GM19438 (cell line): ENCODE measurements around the gene JAKMIP1.

Experiments
- ATAC-seq: cut with Tn5 transposase; IDR thresholded peaks from one replicate; pipeline ENCODE4 v1.9.1; 2021; ENCODE audit warnings: low read depth; ENCODE audit not compliant: unreplicated experiment

JAKMIP1 gene

DNA sequence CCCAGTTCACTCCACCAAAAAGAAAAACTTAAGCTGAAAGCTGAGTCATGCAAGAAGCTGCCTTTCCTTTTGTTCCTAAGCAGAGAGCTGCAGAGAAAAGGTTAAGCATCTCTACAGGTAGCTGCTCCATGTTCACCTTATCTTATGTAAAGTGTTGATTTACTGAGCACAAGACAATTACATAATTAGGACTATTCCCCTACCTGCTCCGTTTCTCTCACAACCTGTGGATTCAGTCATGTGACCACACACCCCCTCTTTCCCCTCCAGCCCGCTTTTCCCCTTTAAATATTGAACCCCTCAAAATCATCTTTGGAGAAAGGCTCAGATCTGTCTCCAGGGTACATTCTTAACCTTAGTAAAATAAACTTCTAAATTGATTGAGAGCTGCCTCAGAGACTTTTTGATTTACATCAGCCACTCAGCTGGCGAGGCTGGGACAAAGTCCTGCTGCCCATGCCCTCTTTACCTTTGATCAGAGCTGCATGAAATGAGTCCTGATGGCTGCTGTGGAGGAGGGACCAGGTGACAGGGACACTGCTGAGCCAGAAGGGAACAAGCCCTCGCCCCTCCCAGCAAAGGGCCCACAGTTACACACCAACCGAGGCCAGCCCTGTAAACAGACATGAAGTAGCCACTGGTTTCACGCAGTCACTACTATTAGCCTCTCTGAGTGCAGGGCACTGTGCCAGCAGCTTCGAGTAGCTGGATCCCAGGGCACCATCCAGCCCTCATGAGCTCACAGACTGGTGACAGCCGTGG is 128.2 kb downstream of the JAKMIP1 start:
- no peak for ATAC-seq

GRCh38 chr4:6071191-6071958 is 129.0 kb downstream of the JAKMIP1 start:
- no peak for ATAC-seq

DNA sequence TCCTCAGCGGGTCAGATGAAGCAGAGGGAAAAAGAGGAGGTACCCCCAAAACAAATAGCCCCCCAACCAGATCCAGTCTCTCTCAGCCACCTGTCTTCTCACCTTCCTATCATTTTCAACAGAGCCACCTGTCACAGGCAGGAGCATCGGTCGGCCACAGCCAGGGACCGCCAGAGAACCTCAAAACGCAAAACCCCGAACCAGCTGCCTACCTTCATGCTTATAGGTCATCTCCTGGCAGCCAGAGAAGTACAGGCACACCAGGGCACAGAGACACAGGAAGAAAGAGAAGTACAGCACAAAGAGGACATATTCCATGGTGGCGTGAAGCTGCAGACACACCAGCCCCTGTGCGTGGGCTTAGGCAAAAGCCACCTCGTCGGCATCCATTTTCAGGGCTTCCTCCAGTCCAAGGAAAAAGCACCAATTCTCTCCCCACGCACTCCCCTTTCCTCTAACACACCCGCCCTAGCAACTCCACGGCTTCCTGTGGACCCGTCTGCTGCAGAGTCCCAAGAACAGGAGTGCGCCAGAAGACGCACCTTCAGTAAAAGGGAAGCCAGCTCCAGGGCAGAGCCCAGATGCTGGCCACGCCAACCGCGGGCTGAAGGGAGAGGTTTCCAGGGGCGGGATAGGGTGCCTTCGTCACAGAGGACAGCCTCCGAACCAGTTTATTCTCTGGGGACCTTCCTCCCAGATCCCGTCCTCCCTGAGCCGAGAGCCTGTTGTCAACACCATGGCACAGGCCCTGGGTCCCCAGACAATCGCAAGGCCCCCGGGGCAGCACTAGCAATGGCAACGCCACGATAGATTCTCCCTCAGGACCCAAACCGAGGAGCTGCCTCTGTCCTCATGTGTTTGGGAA is 130.3 kb downstream of the JAKMIP1 start:
- ATAC-seq, result no peak

GRCh38 chr4:6068986-6069385 is 131.4 kb downstream of the JAKMIP1 start:
- ATAC-seq, result no peak

DNA sequence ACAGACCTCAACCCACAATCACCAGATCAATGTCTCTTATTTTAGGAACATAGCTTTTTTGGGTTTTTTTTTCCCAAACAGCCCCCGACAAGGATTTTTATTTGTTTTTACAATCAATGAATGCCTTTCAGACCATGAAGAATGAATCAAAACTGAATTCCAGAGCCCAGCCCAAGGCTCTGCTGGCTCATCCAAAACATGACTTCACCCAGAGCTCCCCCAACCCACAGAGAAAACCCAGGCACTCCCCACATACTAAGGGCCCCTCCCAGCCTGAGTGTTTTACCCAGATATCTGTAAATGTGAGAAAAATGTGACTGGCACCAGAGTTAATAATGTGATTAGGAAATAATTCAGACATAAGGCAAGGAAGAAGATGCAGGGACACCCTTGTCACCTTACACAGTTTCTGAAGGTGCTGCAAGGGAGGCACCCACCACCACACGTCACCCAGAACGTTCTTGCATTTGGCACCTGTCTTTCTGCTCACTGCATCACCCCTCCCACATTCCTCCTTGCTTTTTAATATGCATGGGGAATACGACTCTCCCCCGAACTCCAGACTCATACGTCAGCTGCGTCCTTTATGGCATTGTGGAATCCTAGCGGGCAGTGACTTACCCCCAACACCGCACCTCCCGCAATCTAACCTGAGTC is 134.3 kb downstream of the JAKMIP1 start:
- ATAC-seq, result no peak

DNA sequence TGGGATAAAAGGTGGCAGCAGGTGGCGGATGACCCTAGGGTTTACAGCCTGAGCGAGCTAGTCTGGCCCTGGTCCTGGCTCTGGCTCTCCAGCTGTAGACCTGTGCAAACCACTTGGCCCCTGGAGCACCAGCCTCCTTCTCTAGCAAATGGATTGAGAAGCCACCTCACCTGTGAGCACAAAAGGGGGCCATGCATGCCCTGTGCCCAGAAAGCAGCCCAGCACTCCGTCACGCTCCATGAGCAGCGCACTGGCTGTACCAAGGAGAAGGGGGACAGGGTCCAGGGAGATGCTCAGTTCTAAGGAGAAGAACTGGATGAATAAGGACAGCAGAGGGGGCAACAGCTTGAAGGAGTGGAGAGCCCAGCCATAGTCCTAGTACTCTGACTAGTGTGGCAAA is 135.2 kb downstream of the JAKMIP1 start:
- ATAC-seq, result no peak

GRCh38 chr4:6064383-6064782 is 136.0 kb downstream of the JAKMIP1 start:
- no peak for ATAC-seq

GRCh38 chr4:6063684-6064083 is 136.7 kb downstream of the JAKMIP1 start:
- no peak for ATAC-seq

- ATAC-seq, result no peak
These were observed 138.2 kb downstream of the JAKMIP1 start for GRCh38 chr4:6062133-6062532.

- no peak for ATAC-seq
These were observed 141.0 kb downstream of the JAKMIP1 start for GRCh38 chr4:6059375-6059805.

DNA sequence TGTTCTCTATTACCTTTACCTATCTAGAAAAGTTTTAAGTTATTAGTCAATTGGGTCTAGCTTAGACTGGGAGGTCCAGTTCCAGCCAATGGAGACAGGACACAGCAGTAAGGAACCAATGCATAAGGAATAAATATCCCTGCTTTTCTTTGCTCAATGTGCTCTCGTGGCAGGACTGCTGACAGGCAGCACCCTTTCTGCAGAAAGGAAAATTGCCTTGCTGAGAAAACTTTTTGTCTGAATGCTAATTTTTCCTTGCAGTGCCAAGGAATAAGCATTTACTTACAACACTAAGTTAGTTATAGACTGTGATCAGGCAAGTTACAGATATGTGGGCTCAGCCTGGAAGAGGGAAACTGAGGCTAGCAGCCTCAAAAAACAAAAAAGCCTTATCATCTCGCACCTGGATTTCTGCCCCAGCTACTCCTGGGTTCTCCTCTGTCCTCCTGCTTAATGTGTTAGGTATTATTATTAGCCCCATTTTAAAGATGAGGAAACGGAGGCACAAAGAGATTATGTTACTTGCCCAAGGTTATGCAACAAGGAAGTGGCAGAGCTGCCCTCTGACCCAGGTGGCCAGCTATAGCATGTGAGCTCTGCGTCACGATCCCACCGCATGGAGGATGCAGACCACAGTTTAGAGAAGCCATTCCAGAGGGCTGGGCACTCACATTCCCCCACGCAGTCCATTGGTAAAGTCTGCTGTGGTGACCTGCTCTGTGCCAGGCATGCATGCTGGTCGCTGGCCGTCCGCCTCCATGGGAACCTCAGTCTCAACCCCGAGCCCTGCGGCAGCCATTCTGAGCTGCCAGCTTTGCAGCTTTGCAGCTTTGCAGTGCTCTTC is 141.6 kb downstream of the JAKMIP1 start:
- ATAC-seq, result no peak

GRCh38 chr4:6056976-6057766 is 143.2 kb downstream of the JAKMIP1 start:
- no peak for ATAC-seq

DNA sequence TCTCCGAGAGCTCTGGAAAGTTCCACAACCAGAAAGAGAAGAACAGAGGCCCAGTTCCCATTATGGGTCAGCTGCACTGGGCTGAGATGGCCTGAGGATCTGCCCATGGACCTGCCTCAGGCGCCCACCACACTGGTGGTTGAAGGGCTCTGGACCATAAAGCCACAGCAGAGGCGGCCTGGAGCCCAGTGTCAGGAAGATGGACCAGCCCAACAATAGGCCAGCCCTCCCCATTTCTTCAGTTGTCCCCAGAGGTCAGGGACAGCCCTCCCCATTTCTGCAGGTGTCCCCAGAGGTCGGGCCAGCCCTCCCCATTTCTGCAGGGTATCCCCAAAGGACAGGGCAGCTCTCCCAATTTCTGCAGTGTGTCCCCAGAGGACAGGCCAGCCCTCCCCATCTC is 144.9 kb downstream of the JAKMIP1 start:
- ATAC-seq, result no peak

GRCh38 chr4:6055030-6055429 is 145.3 kb downstream of the JAKMIP1 start:
- ATAC-seq, result no peak

- ATAC-seq, result no peak
These were observed 146.0 kb downstream of the JAKMIP1 start for GRCh38 chr4:6054162-6054922.

- ATAC-seq, result no peak
These were observed 147.7 kb downstream of the JAKMIP1 start for GRCh38 chr4:6052679-6053078.

DNA sequence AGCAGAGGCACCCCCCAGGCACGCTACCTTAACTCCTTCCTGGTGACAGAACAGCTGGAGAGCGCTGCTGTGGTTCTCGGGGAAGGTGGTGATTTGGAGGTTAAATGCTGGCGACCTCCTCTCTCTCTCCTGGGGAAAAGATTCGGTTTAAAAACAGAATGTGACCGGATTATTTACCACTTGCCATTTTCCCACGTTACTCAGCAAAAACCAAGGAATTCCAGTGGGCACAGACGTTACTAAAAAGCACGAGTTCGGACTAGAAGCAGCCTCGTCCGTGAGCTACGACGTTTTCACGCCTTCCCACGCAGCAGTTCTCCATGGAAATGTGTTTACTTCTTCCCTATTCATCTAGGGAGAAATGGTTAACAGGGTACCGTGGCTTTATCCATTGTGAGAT is 149.8 kb downstream of the JAKMIP1 start:
- no peak for ATAC-seq

DNA sequence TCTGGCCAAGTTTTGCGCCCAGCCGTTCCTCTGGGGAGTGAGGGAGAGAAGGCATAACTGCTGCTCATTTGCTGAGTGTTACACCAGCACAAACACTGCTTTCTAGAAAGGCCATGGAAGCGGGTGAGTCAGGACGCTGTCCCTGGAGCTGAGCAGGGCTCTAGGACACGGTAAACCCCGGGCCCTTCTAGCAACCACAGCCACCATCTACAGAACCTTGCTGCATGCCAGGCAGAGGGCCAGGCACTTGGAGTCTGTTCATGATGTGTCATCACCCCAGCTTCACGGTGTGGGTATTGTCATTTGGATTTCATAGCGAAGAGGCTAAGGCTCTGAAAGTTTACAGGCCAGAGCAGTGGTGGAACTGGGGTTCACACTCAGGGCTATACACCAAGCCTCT is 150.4 kb downstream of the JAKMIP1 start:
- ATAC-seq, result no peak
